ENCODE results near the gene MED10.

Gene MED10

DNA sequence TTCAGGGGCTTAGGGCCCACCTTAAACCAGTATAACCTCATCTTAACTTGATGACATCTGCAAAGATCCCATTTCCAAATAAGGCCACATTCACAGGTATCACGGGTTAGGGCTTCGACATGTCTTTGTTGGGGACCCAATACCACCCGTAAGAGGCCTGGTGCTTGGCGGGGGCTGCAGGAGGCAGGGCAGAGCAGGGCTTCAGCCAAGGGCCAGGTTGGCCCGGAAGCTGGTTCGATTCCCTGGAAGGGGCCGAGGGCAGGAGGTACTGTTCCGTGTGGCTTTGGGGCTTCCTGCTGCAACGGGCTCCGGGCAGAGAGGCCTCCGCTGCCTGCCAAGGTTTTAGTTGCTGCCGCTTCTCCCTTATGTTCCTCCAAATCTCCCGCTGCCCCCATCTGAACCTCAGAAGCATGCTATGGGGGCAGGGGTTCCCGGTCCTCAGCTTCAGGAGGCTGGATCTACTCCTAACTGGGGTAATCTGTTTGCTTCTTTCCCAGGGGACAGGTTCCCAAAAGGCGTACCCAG is 29.8 kb downstream of the MED10 start:
- H3K18ac ChIP-seq (ENCODE audit: low read length): peak overlapping the region; percentile 69
- no peak overlapping the region for H2BK15ac ChIP-seq (ENCODE audit: low read length)
- H2BK12ac ChIP-seq (ENCODE audit: low read length): no peak overlapping the region
- no peak overlapping the region for H3K4ac ChIP-seq (ENCODE audit: low read length)
- no peak overlapping the region for H3K27ac ChIP-seq (replicated peaks; ENCODE audit: low read length)
- peak overlapping the region; percentile 78 for H2AK5ac ChIP-seq (ENCODE audit: low read depth, low read length)
- no peaks in the 10 kb centered on the region for H3K36me3 ChIP-seq (replicated peaks in 1 of 2; ENCODE audit: control insufficient read depth in 2 of 2, insufficient read depth in 2 of 2, low read length in 2 of 2)
- H4K91ac ChIP-seq (ENCODE audit: low read depth, low read length, poor library complexity): no peak overlapping the region
- no peak overlapping the region for H3K14ac ChIP-seq (ENCODE audit: low read length)
- peaks cover 0 to 11% of the 10 kb centered on the region in 2 donors for H3K4me1 ChIP-seq (ENCODE audit: control insufficient read depth in 2 of 2, insufficient read depth in 1 of 2, low read depth in 1 of 2, low read length in 2 of 2)
- WGBS, 2 donors (ENCODE audit: extremely low coverage in 2 of 2, insufficient read length in 2 of 2, insufficient replicate concordance in 1 of 2): no CpG with 5 or more reads among the region's 15 CpGs
- no peaks in the 10 kb centered on the region for H3K9me3 ChIP-seq (replicated peaks in 1 of 2; ENCODE audit: control insufficient read depth in 2 of 2, insufficient read depth in 1 of 2, low read depth in 1 of 2, low read length in 2 of 2)
- no peak overlapping the region for H3K4me3 ChIP-seq (ENCODE audit: low read length in 2 of 2)
- H2BK120ac ChIP-seq (ENCODE audit: low read depth, low read length): no peak overlapping the region
- H3K27me3 ChIP-seq (ENCODE audit: control insufficient read depth in 3 of 3, insufficient read depth in 3 of 3, low read depth in 1 of 3, low read length in 3 of 3): peaks cover 0 to 8% (median 0%) of the 10 kb centered on the region in 3 experiments
- H3K4me2 ChIP-seq (ENCODE audit: insufficient read depth, low read length, poor library complexity, severe bottlenecking): no peak overlapping the region
- no peak overlapping the region for H4K8ac ChIP-seq (ENCODE audit: low read depth, low read length)
- DNase-seq (ENCODE audit: low spot score): no peak
- H2AFZ ChIP-seq (ENCODE audit: low read length): no peak overlapping the region
- H2BK5ac ChIP-seq (ENCODE audit: low read length): no peak overlapping the region
- no peak overlapping the region for H3K9ac ChIP-seq (ENCODE audit: low read depth, low read length, poor library complexity)
- H3K79me1 ChIP-seq (ENCODE audit: low read depth, low read length): no peaks in the 10 kb centered on the region
- H3K23ac ChIP-seq (ENCODE audit: low read depth, low read length, poor library complexity): no peak overlapping the region

DNA sequence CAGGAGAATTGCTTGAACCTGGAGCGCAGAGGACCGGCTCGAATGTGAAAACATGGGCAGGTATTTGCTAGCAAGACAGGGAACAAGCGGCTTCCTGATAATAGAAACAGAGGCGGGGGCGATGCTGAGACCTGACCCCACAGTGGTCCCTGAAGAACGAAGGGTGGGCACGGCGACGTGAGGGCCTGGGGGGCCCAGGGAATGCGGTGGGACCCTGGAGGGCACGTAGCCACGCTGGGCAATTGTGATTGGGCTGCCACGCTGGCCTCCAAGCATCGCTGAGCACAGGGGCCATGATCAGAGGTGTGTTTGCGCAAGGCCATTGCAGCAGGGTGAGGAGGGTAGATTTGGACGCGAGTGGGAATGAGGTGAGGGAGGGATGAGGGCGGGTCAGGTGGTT is 30.7 kb downstream of the MED10 start:
- Histone ChIP-seq H4K8ac (ENCODE audit: low read depth, low read length) (no peak overlapping the region), H2BK120ac (ENCODE audit: low read depth, low read length) (no peak overlapping the region), H3K9ac (ENCODE audit: low read depth, low read length, poor library complexity) (peak overlapping the region; percentile 72), H3K18ac (ENCODE audit: low read length) (no peak overlapping the region), H3K36me3 (replicated peaks in 1 of 2; ENCODE audit: control insufficient read depth in 2 of 2, insufficient read depth in 2 of 2, low read length in 2 of 2) (no peaks in the 10 kb centered on the region), H3K23ac (ENCODE audit: low read depth, low read length, poor library complexity) (peak overlapping the region; percentile 71), H4K91ac (ENCODE audit: low read depth, low read length, poor library complexity) (no peak overlapping the region), H2BK15ac (ENCODE audit: low read length) (no peak overlapping the region), H2BK12ac (ENCODE audit: low read length) (no peak overlapping the region), H2AK5ac (ENCODE audit: low read depth, low read length) (no peak overlapping the region), H3K4me3 (ENCODE audit: low read length in 2 of 2) (peak overlapping the region in 1 of 2 donors; percentile 30), H3K4me2 (ENCODE audit: insufficient read depth, low read length, poor library complexity, severe bottlenecking) (no peak overlapping the region), H3K27me3 (ENCODE audit: control insufficient read depth in 3 of 3, insufficient read depth in 3 of 3, low read depth in 1 of 3, low read length in 3 of 3) (peaks cover 0 to 8% (median 0%) of the 10 kb centered on the region in 3 experiments), H3K9me3 (replicated peaks in 1 of 2; ENCODE audit: control insufficient read depth in 2 of 2, insufficient read depth in 1 of 2, low read depth in 1 of 2, low read length in 2 of 2) (no peaks in the 10 kb centered on the region), H2AFZ (ENCODE audit: low read length) (no peak overlapping the region), H3K4ac (ENCODE audit: low read length) (no peak overlapping the region), H3K79me1 (ENCODE audit: low read depth, low read length) (no peaks in the 10 kb centered on the region), H3K4me1 (ENCODE audit: control insufficient read depth in 2 of 2, insufficient read depth in 1 of 2, low read depth in 1 of 2, low read length in 2 of 2) (peaks cover 0 to 11% of the 10 kb centered on the region in 2 donors), H3K27ac (replicated peaks; ENCODE audit: low read length) (no peak overlapping the region), H2BK5ac (ENCODE audit: low read length) (no peak overlapping the region), H3K14ac (ENCODE audit: low read length) (peak overlapping the region; percentile 12)
- DNase-seq (ENCODE audit: low spot score): no peak
- WGBS, 2 donors (ENCODE audit: extremely low coverage in 2 of 2, insufficient read length in 2 of 2, insufficient replicate concordance in 1 of 2): no CpG with 5 or more reads among the region's 19 CpGs

DNA sequence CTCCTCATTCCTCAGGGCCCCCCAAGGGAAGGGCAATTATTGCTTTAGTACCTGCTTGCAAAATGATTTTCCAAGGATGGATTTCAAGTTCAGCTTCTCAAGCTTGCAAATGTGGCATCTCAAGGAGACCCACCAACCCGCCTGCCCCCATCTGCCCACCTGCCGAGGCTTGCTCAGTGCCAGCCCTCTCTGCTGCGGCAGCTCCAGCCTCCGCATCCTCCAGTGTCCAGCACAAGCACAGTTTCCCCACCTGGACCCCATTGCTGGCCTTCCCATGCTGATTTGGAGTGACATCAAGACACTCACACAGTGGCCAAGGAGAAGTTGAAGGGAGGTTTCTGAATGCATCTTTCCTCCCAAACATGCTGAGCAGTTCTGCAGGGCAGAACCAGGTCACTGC is 31.2 kb downstream of the MED10 start:
- Histone ChIP-seq H3K4ac (ENCODE audit: low read length) (no peak overlapping the region), H2BK120ac (ENCODE audit: low read depth, low read length) (no peak overlapping the region), H3K4me2 (ENCODE audit: insufficient read depth, low read length, poor library complexity, severe bottlenecking) (no peak overlapping the region), H2BK5ac (ENCODE audit: low read length) (no peak overlapping the region), H3K4me1 (ENCODE audit: control insufficient read depth in 2 of 2, insufficient read depth in 1 of 2, low read depth in 1 of 2, low read length in 2 of 2) (peaks cover 0 to 11% of the 10 kb centered on the region in 2 donors), H3K9me3 (replicated peaks in 1 of 2; ENCODE audit: control insufficient read depth in 2 of 2, insufficient read depth in 1 of 2, low read depth in 1 of 2, low read length in 2 of 2) (no peaks in the 10 kb centered on the region), H2AK5ac (ENCODE audit: low read depth, low read length) (no peak overlapping the region), H3K79me1 (ENCODE audit: low read depth, low read length) (no peaks in the 10 kb centered on the region), H2BK15ac (ENCODE audit: low read length) (no peak overlapping the region), H4K8ac (ENCODE audit: low read depth, low read length) (no peak overlapping the region), H3K14ac (ENCODE audit: low read length) (no peak overlapping the region), H3K27me3 (ENCODE audit: control insufficient read depth in 3 of 3, insufficient read depth in 3 of 3, low read depth in 1 of 3, low read length in 3 of 3) (peaks cover 0 to 8% (median 0%) of the 10 kb centered on the region in 3 experiments), H3K36me3 (replicated peaks in 1 of 2; ENCODE audit: control insufficient read depth in 2 of 2, insufficient read depth in 2 of 2, low read length in 2 of 2) (no peaks in the 10 kb centered on the region), H4K91ac (ENCODE audit: low read depth, low read length, poor library complexity) (no peak overlapping the region), H2BK12ac (ENCODE audit: low read length) (no peak overlapping the region), H3K23ac (ENCODE audit: low read depth, low read length, poor library complexity) (no peak overlapping the region), H3K27ac (replicated peaks; ENCODE audit: low read length) (no peak overlapping the region), H3K9ac (ENCODE audit: low read depth, low read length, poor library complexity) (no peak overlapping the region), H3K4me3 (ENCODE audit: low read length in 2 of 2) (no peak overlapping the region), H3K18ac (ENCODE audit: low read length) (no peak overlapping the region), H2AFZ (ENCODE audit: low read length) (no peak overlapping the region)
- no CpG with 5 or more reads among the region's 4 CpGs for WGBS, 2 donors (ENCODE audit: extremely low coverage in 2 of 2, insufficient read length in 2 of 2, insufficient replicate concordance in 1 of 2)
- no peak for DNase-seq (ENCODE audit: low spot score)

DNA sequence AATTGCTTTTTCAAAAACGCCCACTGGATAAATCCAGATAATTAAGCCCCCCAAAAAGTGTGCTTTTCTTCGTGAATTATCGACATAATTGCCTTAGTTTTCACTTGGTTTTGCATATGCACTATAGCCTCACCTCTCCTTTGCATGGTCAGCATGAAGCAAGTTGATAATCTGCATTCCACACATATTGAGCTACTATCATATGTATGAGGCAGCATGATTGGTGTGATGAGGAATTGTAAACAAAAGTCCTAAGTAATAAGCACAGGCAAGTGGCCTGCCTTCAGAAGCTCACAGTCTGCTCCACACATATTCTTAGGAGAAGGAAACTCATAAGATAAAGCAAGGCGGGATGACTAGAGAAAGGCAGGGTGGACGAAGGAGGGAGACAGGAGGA is 33.8 kb downstream of the MED10 start:
- Histone ChIP-seq H2BK120ac (ENCODE audit: low read depth, low read length) (no peak overlapping the region), H3K9ac (ENCODE audit: low read depth, low read length, poor library complexity) (no peak overlapping the region), H2AK5ac (ENCODE audit: low read depth, low read length) (no peak overlapping the region), H2BK15ac (ENCODE audit: low read length) (no peak overlapping the region), H3K18ac (ENCODE audit: low read length) (no peak overlapping the region), H3K36me3 (replicated peaks in 1 of 2; ENCODE audit: control insufficient read depth in 2 of 2, insufficient read depth in 2 of 2, low read length in 2 of 2) (no peaks in the 10 kb centered on the region), H3K4ac (ENCODE audit: low read length) (no peak overlapping the region), H3K27me3 (ENCODE audit: control insufficient read depth in 3 of 3, insufficient read depth in 3 of 3, low read depth in 1 of 3, low read length in 3 of 3) (peaks cover 0 to 8% (median 0%) of the 10 kb centered on the region in 3 experiments), H3K4me2 (ENCODE audit: insufficient read depth, low read length, poor library complexity, severe bottlenecking) (no peak overlapping the region), H2BK5ac (ENCODE audit: low read length) (no peak overlapping the region), H3K14ac (ENCODE audit: low read length) (no peak overlapping the region), H2BK12ac (ENCODE audit: low read length) (no peak overlapping the region), H2AFZ (ENCODE audit: low read length) (no peak overlapping the region), H3K9me3 (replicated peaks in 1 of 2; ENCODE audit: control insufficient read depth in 2 of 2, insufficient read depth in 1 of 2, low read depth in 1 of 2, low read length in 2 of 2) (no peaks in the 10 kb centered on the region), H3K4me1 (ENCODE audit: control insufficient read depth in 2 of 2, insufficient read depth in 1 of 2, low read depth in 1 of 2, low read length in 2 of 2) (no peaks in the 10 kb centered on the region), H3K79me1 (ENCODE audit: low read depth, low read length) (no peaks in the 10 kb centered on the region), H4K8ac (ENCODE audit: low read depth, low read length) (no peak overlapping the region), H3K23ac (ENCODE audit: low read depth, low read length, poor library complexity) (no peak overlapping the region), H3K4me3 (ENCODE audit: low read length in 2 of 2) (no peak overlapping the region), H3K27ac (replicated peaks; ENCODE audit: low read length) (no peak overlapping the region), H4K91ac (ENCODE audit: low read depth, low read length, poor library complexity) (no peak overlapping the region)
- no peak for DNase-seq (ENCODE audit: low spot score)
- no CpG with 5 or more reads among the region's 5 CpGs for WGBS, 2 donors (ENCODE audit: extremely low coverage in 2 of 2, insufficient read length in 2 of 2, insufficient replicate concordance in 1 of 2)
